H1 (cell line): ENCODE measurements around the gene ERI3. TPM values are rescaled to one million over a fixed set of nuclear protein-coding genes. Genes with fewer than 3 reads are reported as not detected.

ENCODE experiments used
- ATF2 ChIP-seq: IDR thresholded peaks from 2 replicates; pipeline ENCODE4 v1.6.1; 2012; ENCODE audit warnings: low read length, inconsistent platforms
- CHD7 ChIP-seq: fragments of 300-600 bp; sonication (generic); IDR thresholded peaks from 2 replicates; pipeline ENCODE4 v1.7.1; 2012; ENCODE audit warnings: low read length, moderate library complexity, mild to moderate bottlenecking, inconsistent platforms; ENCODE audit not compliant: insufficient replicate concordance
- CTCF ChIP-seq, 3 experiments: IDR thresholded peaks; 1 replicate in 2 of 3; 2 replicates in 1 of 3; pipeline versions ENCODE4 v1.5.1 to v1.6.1; 2011; ENCODE audit warnings: low read length in 3 of 3, mild to moderate bottlenecking in 3 of 3, inconsistent platforms in 2 of 3, low read depth in 1 of 3, moderate library complexity in 1 of 3; ENCODE audit not compliant: insufficient read depth in 1 of 3; ENCODE audit errors: control extremely low read depth in 1 of 3
- JUN ChIP-seq: IDR thresholded peaks from 2 replicates; pipeline ENCODE4 v1.6.1; 2011; ENCODE audit warnings: low read depth, mild to moderate bottlenecking, improper control_type of control experiment, low read length
- KDM5A ChIP-seq: fragments of 200-600 bp; IDR thresholded peaks from 2 replicates; pipeline ENCODE4 v1.7.1; 2012; ENCODE audit warnings: mild to moderate bottlenecking, low read length, inconsistent platforms, mixed read lengths
- POLR2AphosphoS5 ChIP-seq: IDR thresholded peaks from 2 replicates; pipeline ENCODE4 v1.6.1; 2011; ENCODE audit warnings: low read depth, low read length
- SIRT6 ChIP-seq: IDR thresholded peaks from one replicate; pipeline ENCODE4 v1.7.1; 2012; ENCODE audit warnings: low read length, inconsistent platforms
- TAF1 ChIP-seq: IDR thresholded peaks from 2 replicates; pipeline ENCODE4 v1.6.1; 2011; ENCODE audit warnings: mild to moderate bottlenecking, low read depth, low read length
- polyA plus RNA-seq, 7 experiments: library from polyadenylated mRNA; depleted of rRNA in 3 of 7; stranded (reverse) in 5 of 7; unstranded in 2 of 7; fragments of >200 nt in 5 of 7; fragments of 200-250 nt in 2 of 7; gene quantifications; 1 replicate in 5 of 7; 2 replicates in 1 of 7; 4 replicates in 1 of 7; pipeline versions ENCODE4 v1.2.1 to v1.2.3, GENCODE V29; 2011 to 2013; ENCODE audit warnings: missing spikeins in 2 of 7, mixed read lengths in 2 of 7
- total RNA-seq: library from RNA; stranded (reverse); fragmentation: NEBNext Ultra II Directional; extraction: Animal tissue kit (Norgen Biotek cat#: 25700); gene quantifications from 2 replicates; pipeline ENCODE4 v1.2.1, GENCODE V29; 2021

ERI3 gene
- total and polyA plus RNA-seq, 2 of the 8 experiments (the other 6 are each of a cell fraction or from before 2014, with no cell fraction given) = 81.1 to 199 TPM

GRCh38 chr1:44292651-44293050 is 62.4 kb downstream of the ERI3 start (continued):
- TF ChIP-seq CHD7 (no peak), SIRT6 (no peak), KDM5A (no peak), CTCF (IDR thresholded peaks at IDR 0.05; ENCODE audit: control extremely low read depth in 1 of 3, insufficient read depth in 1 of 3, low read depth in 1 of 3, low read length in 3 of 3) (no peak), TAF1 (no peak), ATF2 (no peak), POLR2AphosphoS5 (no peak), JUN (no peak)
